Vagina (tissue), 2 donors: ENCODE results near the gene DGKD. TPM values are rescaled to one million over a fixed set of nuclear protein-coding genes. Genes with fewer than 3 reads are reported as not detected.

Experiments
- DNase-seq, 2 donors: peaks; one replicate each; pipeline ENCODE4 v3.0.0-alpha.2; 2017; ENCODE audit errors: extremely low spot score in 2 of 2
- H3K27ac ChIP-seq: fragments of 200-600 bp; sonication (generic); one replicate; pipeline ENCODE4 v1.5.1; 2019
- H3K27me3 ChIP-seq: fragments of 200-600 bp; sonication (generic); one replicate; pipeline ENCODE4 v1.5.1; 2019
- H3K36me3 ChIP-seq, 2 donors: fragments of 200-600 bp; sonication (generic); one replicate each; pipeline ENCODE4 v1.5.1; 2017 to 2019
- H3K4me1 ChIP-seq: fragments of 200-600 bp; sonication (generic); one replicate; pipeline ENCODE4 v1.5.1; 2019
- H3K4me3 ChIP-seq, 2 donors: fragments of 200-600 bp; sonication (generic); 1 replicate in 1 of 2; 2 replicates in 1 of 2; pipeline ENCODE4 v1.5.1; 2016 to 2019
- H3K9me3 ChIP-seq: fragments of 200-600 bp; sonication (generic); one replicate; pipeline ENCODE4 v1.5.1; 2019
- POLR2A ChIP-seq, 2 donors: fragments of 450-650 bp; IDR thresholded peaks; one replicate each; pipeline ENCODE4 v1.6.1; 2017; ENCODE audit warnings: antibody characterized with exemption in 2 of 2, mild to moderate bottlenecking in 2 of 2, moderate library complexity in 2 of 2
- POLR2AphosphoS5 ChIP-seq, 2 donors: sonication (generic); formaldehyde crosslinking; IDR thresholded peaks; one replicate each; pipeline ENCODE4 v1.9.0; 2017; ENCODE audit warnings: antibody characterized with exemption in 2 of 2, mild to moderate bottlenecking in 2 of 2, low read depth in 1 of 2; ENCODE audit not compliant: insufficient read depth in 1 of 2
- intact Hi-C: fragments of 100-400 bp; cut with DNase I; formaldehyde crosslinking; loops from one replicate; pipeline ENCODE4 v1.15.1; 2023
- total RNA-seq: library from RNA; depleted of rRNA; stranded (reverse); fragments of >200 nt; gene quantifications from one replicate; pipeline ENCODE4 v1.2.3, GENCODE V29; 2016
- TF ChIP-seq, protein P1 (sequence below), 3 experiments: fragments of 450-650 bp in 2 of 3; fragments of 200-600 bp in 1 of 3; sonication (generic) in 1 of 3; IDR thresholded peaks; one replicate each; pipeline ENCODE4 v1.5.1; 2017 to 2019; ENCODE audit warnings: antibody characterized with exemption in 3 of 3, mild to moderate bottlenecking in 2 of 3, moderate library complexity in 2 of 3

The DGKD gene
- total RNA-seq, 1 donor from 2014 or later: 13.3 TPM

DNA sequence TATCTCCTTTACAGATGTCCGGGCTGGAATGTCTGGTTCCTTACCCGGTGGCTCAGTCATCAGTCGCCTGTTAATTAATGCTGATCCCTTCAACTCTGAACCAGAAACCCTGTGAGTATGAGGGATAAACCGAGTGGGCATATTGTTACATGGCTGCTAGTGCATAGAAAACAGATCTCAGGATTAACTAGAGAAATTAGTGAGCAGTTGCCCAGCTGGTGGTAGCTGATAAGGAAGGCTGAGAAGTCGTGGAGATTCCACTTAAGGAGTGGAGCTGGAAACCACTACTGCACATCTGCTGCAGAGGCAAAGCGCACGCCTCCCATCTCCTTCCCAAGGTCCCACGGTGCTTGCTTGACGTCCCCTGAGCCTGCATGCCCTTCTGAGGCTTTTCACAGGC lies 97.7 kb downstream of the DGKD start:
- intact Hi-C loops: no loop called here
- no peak overlapping the region for H3K27ac ChIP-seq
- DNase-seq: no peak

DNA sequence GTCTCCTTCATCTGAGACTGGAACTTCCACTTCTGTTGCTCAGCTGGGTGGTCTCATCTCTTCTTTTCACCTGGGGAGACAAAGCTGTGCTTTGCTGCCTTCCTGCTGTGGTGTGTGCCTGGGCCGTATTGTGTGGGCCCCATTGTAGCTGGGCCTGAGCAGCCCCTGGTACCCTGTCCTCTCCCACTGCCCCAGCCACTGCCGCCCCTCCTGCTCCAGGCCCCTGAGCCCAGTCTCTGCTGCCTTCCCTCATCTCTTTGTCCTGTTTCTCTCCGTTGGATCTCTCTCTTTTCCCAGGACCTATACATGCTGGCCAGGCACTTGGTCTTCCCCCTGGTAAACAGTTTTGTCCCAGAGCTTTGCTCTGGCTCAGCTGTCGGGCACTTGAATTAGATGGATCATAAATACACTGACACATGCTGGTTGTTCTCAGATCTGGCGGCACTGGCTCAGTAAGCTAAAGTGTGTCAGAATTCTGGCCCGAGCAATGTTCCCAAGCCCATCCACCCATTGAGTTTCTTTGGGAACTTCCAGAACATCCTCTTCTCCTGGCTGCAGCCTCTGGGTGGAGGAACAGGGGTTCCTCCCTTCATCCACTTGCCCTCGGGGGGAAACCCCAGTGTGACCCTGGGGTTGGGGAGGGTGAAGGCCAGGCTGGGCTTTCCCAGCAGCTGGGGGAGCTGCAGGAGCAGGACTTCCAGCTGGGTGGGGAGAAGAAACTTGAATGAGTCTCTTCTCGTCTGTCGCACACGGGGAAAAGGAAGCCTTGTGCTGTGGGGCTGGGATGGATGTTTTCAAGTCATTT lies 99.0 kb downstream of the DGKD start:
- no peak overlapping the region for H3K27ac ChIP-seq
- intact Hi-C loops: no loop called here
- no peak for DNase-seq
- no peak overlapping the region for H3K4me3 ChIP-seq
- no peaks in the 10 kb centered on the region for H3K4me1 ChIP-seq
- H3K27me3 ChIP-seq: no peaks in the 10 kb centered on the region
- H3K9me3 ChIP-seq: no peaks in the 10 kb centered on the region
- peaks cover 0 to 40% of the 10 kb centered on the region in 2 donors for H3K36me3 ChIP-seq
- TF ChIP-seq POLR2A (IDR thresholded peaks at IDR 0.05): no peak
- no peak for TF ChIP-seq POLR2AphosphoS5 (IDR thresholded peaks at IDR 0.05; ENCODE audit: insufficient read depth in 1 of 2, low read depth in 1 of 2)

More for the DNA sequence above, 97.7 kb downstream of the DGKD start:
- Histone ChIP-seq H3K4me3 (no peak overlapping the region), H3K36me3 (peaks cover 0 to 40% of the 10 kb centered on the region in 2 donors), H3K9me3 (no peaks in the 10 kb centered on the region), H3K4me1 (no peaks in the 10 kb centered on the region), H3K27me3 (no peaks in the 10 kb centered on the region)
- TF ChIP-seq, protein P1, sequence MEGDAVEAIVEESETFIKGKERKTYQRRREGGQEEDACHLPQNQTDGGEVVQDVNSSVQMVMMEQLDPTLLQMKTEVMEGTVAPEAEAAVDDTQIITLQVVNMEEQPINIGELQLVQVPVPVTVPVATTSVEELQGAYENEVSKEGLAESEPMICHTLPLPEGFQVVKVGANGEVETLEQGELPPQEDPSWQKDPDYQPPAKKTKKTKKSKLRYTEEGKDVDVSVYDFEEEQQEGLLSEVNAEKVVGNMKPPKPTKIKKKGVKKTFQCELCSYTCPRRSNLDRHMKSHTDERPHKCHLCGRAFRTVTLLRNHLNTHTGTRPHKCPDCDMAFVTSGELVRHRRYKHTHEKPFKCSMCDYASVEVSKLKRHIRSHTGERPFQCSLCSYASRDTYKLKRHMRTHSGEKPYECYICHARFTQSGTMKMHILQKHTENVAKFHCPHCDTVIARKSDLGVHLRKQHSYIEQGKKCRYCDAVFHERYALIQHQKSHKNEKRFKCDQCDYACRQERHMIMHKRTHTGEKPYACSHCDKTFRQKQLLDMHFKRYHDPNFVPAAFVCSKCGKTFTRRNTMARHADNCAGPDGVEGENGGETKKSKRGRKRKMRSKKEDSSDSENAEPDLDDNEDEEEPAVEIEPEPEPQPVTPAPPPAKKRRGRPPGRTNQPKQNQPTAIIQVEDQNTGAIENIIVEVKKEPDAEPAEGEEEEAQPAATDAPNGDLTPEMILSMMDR (IDR thresholded peaks at IDR 0.05): no peak
- TF ChIP-seq POLR2AphosphoS5 (IDR thresholded peaks at IDR 0.05; ENCODE audit: insufficient read depth in 1 of 2, low read depth in 1 of 2) (no peak), POLR2A (IDR thresholded peaks at IDR 0.05) (no peak)

GRCh38 chr2:233453916-233454315 lies 99.6 kb downstream of the DGKD start:
- no peak overlapping the region for H3K27ac ChIP-seq
- H3K4me1 ChIP-seq: no peaks in the 10 kb centered on the region
- intact Hi-C loops: no loop called here
- no peak for DNase-seq
- no peaks in the 10 kb centered on the region for H3K9me3 ChIP-seq
- H3K36me3 ChIP-seq: peaks cover 0 to 38% of the 10 kb centered on the region in 2 donors
- no peaks in the 10 kb centered on the region for H3K27me3 ChIP-seq
- TF ChIP-seq, protein P1 (IDR thresholded peaks at IDR 0.05): no peak
- no peak for TF ChIP-seq POLR2AphosphoS5 (IDR thresholded peaks at IDR 0.05; ENCODE audit: insufficient read depth in 1 of 2, low read depth in 1 of 2)
- TF ChIP-seq POLR2A (IDR thresholded peaks at IDR 0.05): no peak
- H3K4me3 ChIP-seq: no peak overlapping the region

DNA sequence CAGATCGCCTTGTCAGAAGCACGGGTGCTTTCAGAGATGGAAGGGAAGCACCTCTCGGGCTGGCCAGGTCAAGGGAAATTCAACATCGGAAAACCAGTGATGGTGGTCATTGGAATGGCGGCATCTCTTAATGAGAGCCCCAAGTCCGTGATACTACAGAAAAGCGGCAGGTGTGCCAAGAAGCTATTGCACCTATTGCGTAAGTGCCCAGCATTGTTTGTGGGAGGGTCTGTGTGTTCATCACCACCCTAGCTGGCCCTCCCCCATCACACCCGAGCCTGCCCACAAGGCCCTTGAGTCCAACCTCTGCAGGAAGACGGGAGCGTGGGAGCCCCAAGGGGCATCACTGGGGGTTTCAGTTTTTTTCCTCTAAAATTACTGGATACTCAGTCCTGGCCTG lies 100.7 kb downstream of the DGKD start:
- no peak for DNase-seq
- Histone ChIP-seq H3K4me3 (no peak overlapping the region), H3K9me3 (no peaks in the 10 kb centered on the region), H3K27ac (no peak overlapping the region), H3K4me1 (no peaks in the 10 kb centered on the region), H3K36me3 (peaks cover 0 to 32% of the 10 kb centered on the region in 2 donors), H3K27me3 (no peaks in the 10 kb centered on the region)
- intact Hi-C loops: no loop called here
- TF ChIP-seq, protein P1 (IDR thresholded peaks at IDR 0.05): no peak
- no peak for TF ChIP-seq POLR2AphosphoS5 (IDR thresholded peaks at IDR 0.05; ENCODE audit: insufficient read depth in 1 of 2, low read depth in 1 of 2)
- TF ChIP-seq POLR2A (IDR thresholded peaks at IDR 0.05): no peak

DNA sequence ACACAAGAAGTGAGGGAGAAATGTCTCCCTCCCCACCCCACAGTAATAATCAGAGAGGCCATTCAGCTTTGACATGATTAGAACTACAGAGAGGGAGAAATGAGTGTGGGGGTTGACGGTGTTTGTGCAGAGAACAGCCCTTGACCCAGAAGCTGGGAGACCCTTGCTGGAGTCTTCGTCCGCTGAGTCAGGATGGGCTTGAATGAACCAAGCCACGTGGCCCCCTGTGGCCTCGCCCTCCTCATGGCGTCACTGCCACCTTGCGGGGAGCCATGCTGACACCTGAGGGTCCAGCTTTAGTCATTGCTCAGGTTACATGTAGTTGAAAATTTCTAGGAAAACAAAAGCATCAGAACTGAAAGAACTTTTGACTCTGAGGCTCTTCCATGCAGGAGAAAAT lies 101.2 kb downstream of the DGKD start:
- H3K4me1 ChIP-seq: no peaks in the 10 kb centered on the region
- intact Hi-C loops: no loop called here
- no peak overlapping the region for H3K27ac ChIP-seq
- TF ChIP-seq POLR2A (IDR thresholded peaks at IDR 0.05): no peak
- no peak for TF ChIP-seq POLR2AphosphoS5 (IDR thresholded peaks at IDR 0.05; ENCODE audit: insufficient read depth in 1 of 2, low read depth in 1 of 2)
- TF ChIP-seq, protein P1 (IDR thresholded peaks at IDR 0.05): no peak
- no peak overlapping the region for H3K4me3 ChIP-seq
- no peaks in the 10 kb centered on the region for H3K27me3 ChIP-seq
- DNase-seq: no peak
- peaks cover 0 to 27% of the 10 kb centered on the region in 2 donors for H3K36me3 ChIP-seq
- no peaks in the 10 kb centered on the region for H3K9me3 ChIP-seq
